HEK293 (cell line): ENCODE results near the gene ARGLU1.
A peak's percentile ranks its signal among the peaks of the same experiment; 100 is the strongest.

ENCODE experiments used
- CTCF ChIA-PET: fragments of 350-600 bp; formaldehyde crosslinking; extraction: SDS; loops from one replicate; lab custom pipeline; 2021; ENCODE audit warnings: antibody characterized with exemption; lab: Yijun Ruan, JAX
- POLR2A ChIA-PET: fragments of 300-600 bp; formaldehyde crosslinking; extraction: SDS; loops from one replicate; lab custom pipeline; 2020; ENCODE audit warnings: antibody characterized with exemption, inconsistent platforms; lab: Yijun Ruan, JAX
- H3K27ac ChIP-seq: fragments of 200-500 bp; sonication (Bioruptor generic); 2 replicates; pipeline ENCODE4 v1.5.1; 2014; ENCODE audit warnings: low read depth, low read length, control low read depth, inconsistent platforms; ENCODE audit errors: extremely low read depth
- H3K36me3 ChIP-seq, 2 experiments: fragments of 200-500 bp in 1 of 2; sonication (Bioruptor generic) in 1 of 2; 1 replicate in 1 of 2; 2 replicates in 1 of 2; pipeline ENCODE4 v1.5.1; 2014 to 2017; ENCODE audit warnings: inconsistent platforms in 2 of 2, low read length in 2 of 2; ENCODE audit not compliant: control insufficient read depth in 2 of 2, insufficient read depth in 1 of 2
- H3K4me1 ChIP-seq: fragments of 200-500 bp; sonication (Bioruptor generic); 2 replicates; pipeline ENCODE4 v1.5.1; 2014; ENCODE audit warnings: mild to moderate bottlenecking, low read length, inconsistent platforms; ENCODE audit not compliant: control insufficient read depth, insufficient read depth
- H3K4me3 ChIP-seq: 2 replicates; pipeline ENCODE4 v1.5.1; 2011; ENCODE audit warnings: low read depth, mild to moderate bottlenecking, control low read depth, low read length, moderate library complexity
- H3K9me3 ChIP-seq: fragments of 200-500 bp; sonication (Bioruptor generic); 2 replicates; pipeline ENCODE4 v1.5.1; 2014; ENCODE audit warnings: low read depth, low read length, inconsistent platforms; ENCODE audit not compliant: control insufficient read depth, insufficient read depth
- ATF2 ChIP-seq: fragments of 450-650 bp; formaldehyde crosslinking; IDR thresholded peaks from 2 replicates; pipeline ENCODE4 v1.5.1; 2016; ENCODE audit warnings: missing biosample characterization, missing genetic modification characterization, low read depth
- ZBTB17 ChIP-seq: fragments of 450-650 bp; formaldehyde crosslinking; IDR thresholded peaks from 2 replicates; pipeline ENCODE4 v1.5.1; 2016; ENCODE audit warnings: missing biosample characterization, missing genetic modification characterization
- ZBTB44 ChIP-seq: fragments of 450-650 bp; IDR thresholded peaks from 2 replicates; pipeline ENCODE4 v1.5.1; 2018; ENCODE audit warnings: missing biosample characterization, mild to moderate bottlenecking, missing genetic modification characterization
- ZBTB8A ChIP-seq: fragments of 450-650 bp; formaldehyde crosslinking; IDR thresholded peaks from 2 replicates; pipeline ENCODE4 v1.5.1; 2016; ENCODE audit warnings: missing biosample characterization, missing genetic modification characterization
- ZNF19 ChIP-seq: fragments of 450-650 bp; formaldehyde crosslinking; IDR thresholded peaks from 2 replicates; pipeline ENCODE4; 2016; ENCODE audit warnings: missing biosample characterization, missing genetic modification characterization, low read depth
- ZNF26 ChIP-seq: fragments of 450-650 bp; formaldehyde crosslinking; IDR thresholded peaks from 2 replicates; pipeline ENCODE4 v1.5.1; 2016; ENCODE audit warnings: missing biosample characterization, missing genetic modification characterization
- ZNF341 ChIP-seq: fragments of 450-650 bp; formaldehyde crosslinking; IDR thresholded peaks from 2 replicates; pipeline ENCODE4; 2016; ENCODE audit warnings: low read depth, missing biosample characterization, missing genetic modification characterization
- ZNF366 ChIP-seq: fragments of 450-650 bp; formaldehyde crosslinking; conservative IDR thresholded peaks from 2 replicates; pipeline ENCODE4 v1.5.1; 2016; ENCODE audit warnings: missing biosample characterization, missing genetic modification characterization
- ZNF473 ChIP-seq: fragments of 450-650 bp; formaldehyde crosslinking; IDR thresholded peaks from 2 replicates; pipeline ENCODE4 v1.5.1; 2017; ENCODE audit warnings: missing biosample characterization, missing genetic modification characterization
- ZNF501 ChIP-seq: fragments of 450-650 bp; formaldehyde crosslinking; IDR thresholded peaks from 2 replicates; pipeline ENCODE4 v1.5.1; 2016; ENCODE audit warnings: missing biosample characterization, missing genetic modification characterization
- ZNF521 ChIP-seq: fragments of 450-650 bp; formaldehyde crosslinking; IDR thresholded peaks from 2 replicates; pipeline ENCODE4 v1.5.1; 2017; ENCODE audit warnings: missing biosample characterization, mild to moderate bottlenecking, missing genetic modification characterization
- ZNF692 ChIP-seq: fragments of 450-650 bp; formaldehyde crosslinking; IDR thresholded peaks from 2 replicates; pipeline ENCODE4 v1.5.1; 2016; ENCODE audit warnings: missing biosample characterization, missing genetic modification characterization
- ZNF830 ChIP-seq: fragments of 450-650 bp; IDR thresholded peaks from 2 replicates; pipeline ENCODE4 v1.5.0; 2018; ENCODE audit warnings: missing biosample characterization, missing genetic modification characterization, low read depth, mild to moderate bottlenecking, moderate library complexity
- ZSCAN5A ChIP-seq: fragments of 450-650 bp; formaldehyde crosslinking; IDR thresholded peaks from 2 replicates; pipeline ENCODE4 v1.5.1; 2016; ENCODE audit warnings: missing biosample characterization, missing genetic modification characterization

The ARGLU1 gene

GRCh38 chr13:106548064-106548696 is 19.8 kb downstream of the ARGLU1 start (continued):
- TF ChIP-seq ZBTB44 (tag by site-specific recombination), result no peak
- TF ChIP-seq ZNF341 (tag by site-specific recombination), result no peak
- TF ChIP-seq ZNF501 (tag by site-specific recombination), result no peak

- Histone ChIP-seq H3K4me3 (no peak overlapping the region), H3K4me1 (no peaks in the 10 kb centered on the region), H3K27ac (no peak overlapping the region), H3K36me3 (peaks cover 16 to 30% of the 10 kb centered on the region in 2 experiments), H3K9me3 (no peaks in the 10 kb centered on the region)
- TF ChIP-seq ZNF692 (no peak), ZSCAN5A (tag by site-specific recombination) (no peak), ZNF19 (no peak), ZBTB8A (no peak), ZNF830 (tag by site-specific recombination) (no peak), ATF2 (no peak), ZNF366 (tag by site-specific recombination) (no peak), ZNF473 (tag by site-specific recombination) (no peak)
- POLR2A ChIA-PET, result no interaction called here
- CTCF ChIA-PET, result interaction anchor here (0.6 kb wide), 2 partner anchors 21 to 1237 kb away, joined by 5 to 6 read pairs; no protein-coding TSS in a partner anchor
Measured at GRCh38 chr13:106541826-106542225, 26.1 kb downstream of the ARGLU1 start.

GRCh38 chr13:106540613-106541012 is 27.3 kb downstream of the ARGLU1 start:
- Histone ChIP-seq H3K4me1 (no peaks in the 10 kb centered on the region), H3K4me3 (no peak overlapping the region), H3K9me3 (no peaks in the 10 kb centered on the region), H3K36me3 (peaks cover 16 to 22% of the 10 kb centered on the region in 2 experiments), H3K27ac (no peak overlapping the region)
- ChIA-PET POLR2A (interaction anchor here (0.6 kb wide), 1 partner anchor 591 kb away, joined by 7 read pairs; no protein-coding TSS in a partner anchor), CTCF (interaction anchor here (0.6 kb wide), 1 partner anchor 98 kb away, joined by 4 read pairs; no protein-coding TSS in a partner anchor)
- TF ChIP-seq ZBTB17 (tag by site-specific recombination) (peak; percentile 77), ZNF521 (tag by site-specific recombination) (no peak), ZNF26 (tag by site-specific recombination) (no peak), ZNF366 (tag by site-specific recombination) (peak; percentile 76)
